NCI-H2196 treated with DMSO at 0.1 percent for 48 hours (cell line): ENCODE measurements around the gene SYNPO.

Source experiments
- DNase-seq: peaks from one replicate; lab custom pipeline; 2025; ENCODE audit not compliant: unreplicated experiment; lab: John Stamatoyannopoulos, UW

Gene SYNPO

GRCh38 chr5:150606476-150606875 is 34.0 kb upstream of the SYNPO start:
- DNase-seq = no peak

- DNase-seq = no peak
Measured at GRCh38 chr5:150607105-150607504, 33.4 kb upstream of the SYNPO start.

GRCh38 chr5:150607991-150608390 is 32.5 kb upstream of the SYNPO start:
- DNase-seq = no peak

- DNase-seq = no peak
Measured at GRCh38 chr5:150608991-150609390, 31.5 kb upstream of the SYNPO start.

GRCh38 chr5:150609843-150610584 is 30.4 kb upstream of the SYNPO start:
- no peak for DNase-seq

- DNase-seq = no peak
Measured at GRCh38 chr5:150611026-150611425, 29.4 kb upstream of the SYNPO start.

GRCh38 chr5:150612405-150612804 is 28.1 kb upstream of the SYNPO start:
- DNase-seq = no peak

- DNase-seq = no peak
Measured at GRCh38 chr5:150612905-150613670, 27.4 kb upstream of the SYNPO start.

- no peak for DNase-seq
Measured at GRCh38 chr5:150613991-150614660, 26.3 kb upstream of the SYNPO start.

- DNase-seq = no peak
Measured at GRCh38 chr5:150614661-150615060, 25.8 kb upstream of the SYNPO start.

GRCh38 chr5:150615141-150615699 is 25.2 kb upstream of the SYNPO start:
- no peak for DNase-seq

GRCh38 chr5:150616024-150616470 is 24.4 kb upstream of the SYNPO start:
- DNase-seq = peak; percentile 41

GRCh38 chr5:150616506-150616905 is 24.0 kb upstream of the SYNPO start:
- no peak for DNase-seq

- DNase-seq = no peak
Measured at GRCh38 chr5:150618163-150618562, 22.3 kb upstream of the SYNPO start.

- no peak for DNase-seq
Measured at GRCh38 chr5:150618588-150619281, 21.7 kb upstream of the SYNPO start.

GRCh38 chr5:150619359-150620230 is 20.9 kb upstream of the SYNPO start:
- DNase-seq = no peak

GRCh38 chr5:150621301-150621700 is 19.2 kb upstream of the SYNPO start:
- no peak for DNase-seq

GRCh38 chr5:150622157-150622556 is 18.3 kb upstream of the SYNPO start:
- DNase-seq = no peak

- DNase-seq = no peak
Measured at GRCh38 chr5:150623152-150623877, 17.1 kb upstream of the SYNPO start.
